ENCODE data around the gene COL6A5. TPM values are rescaled to one million over a fixed set of nuclear protein-coding genes. Genes with fewer than 3 reads are reported as not detected.

Gene COL6A5
- total and polyA plus RNA-seq, 2 donors (not counting 1 experiment from before 2014, with no cell fraction given): 0.06 to 0.66 TPM

- Histone ChIP-seq H3K27ac (ENCODE audit: insufficient read depth, low read length) (no peak overlapping the region), H3K4me2 (ENCODE audit: extremely low read depth, insufficient read depth, low read length) (no peak overlapping the region), H4K20me1 (ENCODE audit: control insufficient read depth, extremely low read depth, insufficient read depth, low read length) (no peaks in the 10 kb centered on the region), H3K4me3 (replicated peaks in 1 of 4; ENCODE audit: control extremely low read depth in 1 of 4, insufficient read depth in 1 of 4, low read depth in 3 of 4, low read length in 4 of 4) (no peak overlapping the region), H3K9me3 (ENCODE audit: control insufficient read depth, insufficient read depth, low read depth, low read length) (no peaks in the 10 kb centered on the region), H3K27me3 (ENCODE audit: control insufficient read depth, insufficient read depth, low read length) (no peaks in the 10 kb centered on the region), H3K36me3 (ENCODE audit: control insufficient read depth, insufficient read depth, low read length) (no peaks in the 10 kb centered on the region), H3K9ac (ENCODE audit: insufficient read depth, low read length) (no peak overlapping the region), H3K79me2 (ENCODE audit: control insufficient read depth, insufficient read depth, low read length) (no peaks in the 10 kb centered on the region), H2AFZ (ENCODE audit: low read length) (no peak overlapping the region), H3K4me1 (ENCODE audit: control insufficient read depth, extremely low read depth, insufficient read depth, low read length) (no peaks in the 10 kb centered on the region)
- TF ChIP-seq CTCF (conservative IDR thresholded peaks at IDR 0.05 in 1 of 2, IDR thresholded peaks at IDR 0.05 in 1 of 2; ENCODE audit: low read depth in 1 of 2, low read length in 2 of 2) (no peak), EZH2 (IDR thresholded peaks at IDR 0.05; ENCODE audit: low read length, missing control alignments) (no peak)
- no peak for DNase-seq (ENCODE audit: low read depth in 2 of 2)
Measured at GRCh38 chr3:130300888-130301287, 44.6 kb upstream of the COL6A5 start.

- no peak for DNase-seq (ENCODE audit: low read depth in 2 of 2)
- no peaks in the 10 kb centered on the region for H3K27me3 ChIP-seq (ENCODE audit: control insufficient read depth, insufficient read depth, low read length)
- no peaks in the 10 kb centered on the region for H3K36me3 ChIP-seq (ENCODE audit: control insufficient read depth, insufficient read depth, low read length)
- no peak overlapping the region for H3K4me3 ChIP-seq (replicated peaks in 1 of 4; ENCODE audit: control extremely low read depth in 1 of 4, insufficient read depth in 1 of 4, low read depth in 3 of 4, low read length in 4 of 4)
- no peak overlapping the region for H3K9ac ChIP-seq (ENCODE audit: insufficient read depth, low read length)
- no peaks in the 10 kb centered on the region for H3K4me1 ChIP-seq (ENCODE audit: control insufficient read depth, extremely low read depth, insufficient read depth, low read length)
- H3K79me2 ChIP-seq (ENCODE audit: control insufficient read depth, insufficient read depth, low read length): no peaks in the 10 kb centered on the region
- TF ChIP-seq EZH2 (IDR thresholded peaks at IDR 0.05; ENCODE audit: low read length, missing control alignments) (no peak), CTCF (conservative IDR thresholded peaks at IDR 0.05 in 1 of 2, IDR thresholded peaks at IDR 0.05 in 1 of 2; ENCODE audit: low read depth in 1 of 2, low read length in 2 of 2) (no peak)
- no peak overlapping the region for H2AFZ ChIP-seq (ENCODE audit: low read length)
- no peaks in the 10 kb centered on the region for H3K9me3 ChIP-seq (ENCODE audit: control insufficient read depth, insufficient read depth, low read depth, low read length)
- no peaks in the 10 kb centered on the region for H4K20me1 ChIP-seq (ENCODE audit: control insufficient read depth, extremely low read depth, insufficient read depth, low read length)
- H3K27ac ChIP-seq (ENCODE audit: insufficient read depth, low read length): no peak overlapping the region
- H3K4me2 ChIP-seq (ENCODE audit: extremely low read depth, insufficient read depth, low read length): no peak overlapping the region
Measured at GRCh38 chr3:130310109-130310508, 35.4 kb upstream of the COL6A5 start.

GRCh38 chr3:130312374-130312773 is 33.1 kb upstream of the COL6A5 start:
- no peak overlapping the region for H3K9ac ChIP-seq (ENCODE audit: insufficient read depth, low read length)
- H3K4me3 ChIP-seq (replicated peaks in 1 of 4; ENCODE audit: control extremely low read depth in 1 of 4, insufficient read depth in 1 of 4, low read depth in 3 of 4, low read length in 4 of 4): no peak overlapping the region
- H3K4me1 ChIP-seq (ENCODE audit: control insufficient read depth, extremely low read depth, insufficient read depth, low read length): no peaks in the 10 kb centered on the region
- no peak for DNase-seq (ENCODE audit: low read depth in 2 of 2)
- H3K36me3 ChIP-seq (ENCODE audit: control insufficient read depth, insufficient read depth, low read length): no peaks in the 10 kb centered on the region
- no peaks in the 10 kb centered on the region for H4K20me1 ChIP-seq (ENCODE audit: control insufficient read depth, extremely low read depth, insufficient read depth, low read length)
- H2AFZ ChIP-seq (ENCODE audit: low read length): no peak overlapping the region
- no peaks in the 10 kb centered on the region for H3K79me2 ChIP-seq (ENCODE audit: control insufficient read depth, insufficient read depth, low read length)
- H3K27me3 ChIP-seq (ENCODE audit: control insufficient read depth, insufficient read depth, low read length): no peaks in the 10 kb centered on the region
- TF ChIP-seq CTCF (conservative IDR thresholded peaks at IDR 0.05 in 1 of 2, IDR thresholded peaks at IDR 0.05 in 1 of 2; ENCODE audit: low read depth in 1 of 2, low read length in 2 of 2): no peak
- H3K9me3 ChIP-seq (ENCODE audit: control insufficient read depth, insufficient read depth, low read depth, low read length): no peaks in the 10 kb centered on the region
- no peak overlapping the region for H3K27ac ChIP-seq (ENCODE audit: insufficient read depth, low read length)
- no peak overlapping the region for H3K4me2 ChIP-seq (ENCODE audit: extremely low read depth, insufficient read depth, low read length)
